GM23338 (cell line): Measurements from ENCODE around the gene ASIC3. TPM values are rescaled to one million over a fixed set of nuclear protein-coding genes. Genes with fewer than 3 reads are reported as not detected.

Experiments used
- ATAC-seq: fragments of 200-7000 bp; cut with Tn5 transposase; 3 replicates; pipeline ENCODE4 v1.9.1; 2020
- DNase-seq: peaks from one replicate; pipeline ENCODE4 v3.0.0-alpha.2; 2015; ENCODE audit warnings: low spot score
- H2AFZ ChIP-seq: fragments of 200-600 bp; sonication (generic); 2 replicates; pipeline ENCODE4 v1.8.0; 2016; ENCODE audit warnings: antibody characterized with exemption, mild to moderate bottlenecking, moderate library complexity
- H3F3A ChIP-seq: fragments of 200-600 bp; sonication (generic); replicated peaks from 2 replicates; pipeline ENCODE4 v1.8.0; 2017; ENCODE audit warnings: antibody characterized with exemption, mixed run types, low read depth
- H3K27ac ChIP-seq: fragments of 200-600 bp; sonication (generic); 2 replicates; pipeline ENCODE4 v1.6.1; 2016; ENCODE audit warnings: low read depth
- H3K27me3 ChIP-seq: fragments of 200-600 bp; sonication (generic); 2 replicates; pipeline ENCODE4 v1.8.0; 2016; ENCODE audit warnings: mild to moderate bottlenecking, mixed run types, moderate library complexity; ENCODE audit not compliant: insufficient read depth
- H3K36me3 ChIP-seq: fragments of 200-600 bp; sonication (generic); 2 replicates; pipeline ENCODE4 v1.8.0; 2016; ENCODE audit warnings: mild to moderate bottlenecking; ENCODE audit not compliant: insufficient read depth
- H3K4me1 ChIP-seq: fragments of 200-600 bp; sonication (generic); 2 replicates; pipeline ENCODE4 v1.8.0; 2016; ENCODE audit warnings: mild to moderate bottlenecking, moderate library complexity; ENCODE audit not compliant: insufficient read depth
- H3K4me2 ChIP-seq: fragments of 200-600 bp; sonication (generic); 2 replicates; pipeline ENCODE4 v1.7.1; 2017; ENCODE audit warnings: mixed run types
- H3K4me3 ChIP-seq: fragments of 200-600 bp; sonication (generic); 2 replicates; pipeline ENCODE4 v1.6.1; 2016; ENCODE audit warnings: mixed run types
- H3K79me2 ChIP-seq: fragments of 200-600 bp; sonication (generic); replicated peaks from 2 replicates; pipeline ENCODE4 v1.8.0; 2017; ENCODE audit warnings: mild to moderate bottlenecking; ENCODE audit not compliant: insufficient read depth
- H3K9me2 ChIP-seq: fragments of 200-600 bp; sonication (generic); 2 replicates; pipeline ENCODE4 v1.8.0; 2017; ENCODE audit not compliant: insufficient read depth
- H4K20me1 ChIP-seq: fragments of 200-600 bp; sonication (generic); replicated peaks from 2 replicates; pipeline ENCODE4 v1.8.0; 2017; ENCODE audit warnings: mild to moderate bottlenecking; ENCODE audit not compliant: insufficient read depth
- H3K27ac Mint-ChIP-seq: 2 replicates; pipeline ENCODE4 v1.8.0; 2020; ENCODE audit warnings: inconsistent platforms, mild to moderate bottlenecking, moderate library complexity, mixed read lengths
- H3K27me3 Mint-ChIP-seq: 3 replicates; pipeline ENCODE4 v1.8.0; 2022; ENCODE audit warnings: low read depth, mild to moderate bottlenecking, moderate library complexity, mixed read lengths, inconsistent platforms; ENCODE audit not compliant: insufficient read depth, poor library complexity
- H3K36me3 Mint-ChIP-seq: 3 replicates; pipeline ENCODE4 v1.8.0; 2021; ENCODE audit warnings: low read depth, mild to moderate bottlenecking, inconsistent platforms, moderate library complexity, mixed read lengths
- H3K4me1 Mint-ChIP-seq: 3 replicates; pipeline ENCODE4 v1.8.0; 2020; ENCODE audit warnings: mild to moderate bottlenecking, inconsistent platforms, mixed read lengths
- H3K4me3 Mint-ChIP-seq: 3 replicates; pipeline ENCODE4 v1.8.0; 2021; ENCODE audit warnings: moderate library complexity, mild to moderate bottlenecking, inconsistent platforms, mixed read lengths
- H3K9me3 Mint-ChIP-seq: 3 replicates; pipeline ENCODE4 v1.8.0; 2020; ENCODE audit warnings: moderate library complexity, mild to moderate bottlenecking, inconsistent platforms, mixed read lengths
- CREB1 ChIP-seq: fragments of 250-450 bp; sonication (Bioruptor Pico); IDR thresholded peaks from 2 replicates; pipeline ENCODE4 v1.5.0; 2020; ENCODE audit warnings: low read depth, mild to moderate bottlenecking, moderate library complexity
- EZH2 ChIP-seq: fragments of 200-600 bp; sonication (generic); IDR thresholded peaks from one replicate; pipeline ENCODE4 v1.8.0; 2017; ENCODE audit warnings: antibody characterized with exemption, mild to moderate bottlenecking, low read depth; ENCODE audit not compliant: unreplicated experiment
- EZH2phosphoT487 ChIP-seq: fragments of 200-600 bp; sonication (generic); IDR thresholded peaks from one replicate; pipeline ENCODE4 v1.8.1; 2018; ENCODE audit warnings: antibody characterized with exemption; ENCODE audit not compliant: unreplicated experiment
- JUNB ChIP-seq: IDR thresholded peaks from one replicate; pipeline ENCODE4 v1.6.1; 2016; ENCODE audit warnings: antibody characterized with exemption; ENCODE audit not compliant: unreplicated experiment
- NANOG ChIP-seq: IDR thresholded peaks from 2 replicates; pipeline ENCODE4 v1.6.1; 2016; ENCODE audit warnings: antibody characterized with exemption, borderline replicate concordance
- POLR2AphosphoS5 ChIP-seq: IDR thresholded peaks from 2 replicates; pipeline ENCODE4 v1.6.1; 2016; ENCODE audit warnings: antibody characterized with exemption, low read depth
- STAT1 ChIP-seq: IDR thresholded peaks from one replicate; pipeline ENCODE4 v1.6.1; 2016; ENCODE audit warnings: antibody characterized with exemption; ENCODE audit not compliant: unreplicated experiment
- ZNF114 ChIP-seq: fragments of 250-450 bp; sonication (Bioruptor Pico); IDR thresholded peaks from 2 replicates; pipeline ENCODE4 v1.5.0; 2020; ENCODE audit warnings: mild to moderate bottlenecking, moderate library complexity
- ZNF331 ChIP-seq: fragments of 250-450 bp; sonication (Bioruptor Pico); IDR thresholded peaks from 2 replicates; pipeline ENCODE4 v1.5.0; 2020; ENCODE audit warnings: low read depth, mild to moderate bottlenecking, moderate library complexity
- polyA plus RNA-seq: library from polyadenylated mRNA; unstranded; fragments of >200 nt; fragmentation: Nextera tagmentation; extraction: Ambion mirVana; gene quantifications from 2 replicates; pipeline ENCODE4 v1.2.1, GENCODE V29; 2016
- total RNA-seq: library from RNA; depleted of rRNA; stranded (reverse); fragments of >200 nt; shearing (Covaris generic); gene quantifications from 2 replicates; pipeline ENCODE4 v1.2.3, GENCODE V29; 2014
- TF ChIP-seq, protein P1 (sequence below), 2 experiments: fragments of 200-600 bp in 1 of 2; sonication (generic) in 1 of 2; conservative IDR thresholded peaks; 2 replicates each; pipeline versions ENCODE4 v1.5.1 to v1.6.1; 2016 to 2017; ENCODE audit warnings: antibody characterized with exemption in 2 of 2, low read depth in 2 of 2, mild to moderate bottlenecking in 2 of 2, moderate library complexity in 1 of 2
- TF ChIP-seq, protein P2 (sequence below): IDR thresholded peaks from one replicate; pipeline ENCODE4 v1.6.1; 2018; ENCODE audit warnings: antibody characterized with exemption; ENCODE audit not compliant: unreplicated experiment
- TF ChIP-seq, protein P3 (sequence below): IDR thresholded peaks from 2 replicates; pipeline ENCODE4 v1.6.1; 2016; ENCODE audit warnings: antibody characterized with exemption

Gene ASIC3
- total and polyA plus RNA-seq, 2 experiments from 2014 or later: 0.87 to 0.90 TPM

DNA sequence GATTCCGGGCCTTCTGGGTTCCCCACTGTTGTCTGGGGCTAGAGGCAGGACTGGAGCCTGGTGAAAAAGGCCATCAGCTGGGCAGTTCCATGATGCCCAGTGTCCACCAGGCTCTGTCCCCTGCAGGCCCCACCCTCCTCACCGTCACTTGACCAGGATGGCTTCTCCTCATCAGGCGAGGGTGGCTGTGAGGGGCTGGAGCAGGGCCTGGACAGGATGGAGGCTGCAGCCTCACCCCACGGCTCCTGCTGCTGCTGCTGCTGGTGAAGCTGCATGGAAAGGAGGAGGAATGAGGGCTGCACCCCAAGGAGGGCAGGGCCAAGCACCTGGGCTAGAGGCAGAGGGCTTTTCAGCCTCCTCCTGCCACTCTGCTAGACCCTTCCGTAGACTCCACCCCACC is 32.4 kb upstream of the ASIC3 start (continued):
- no peak for TF ChIP-seq CREB1 (CRISPR knock-in tag)
- TF ChIP-seq, protein P1, sequence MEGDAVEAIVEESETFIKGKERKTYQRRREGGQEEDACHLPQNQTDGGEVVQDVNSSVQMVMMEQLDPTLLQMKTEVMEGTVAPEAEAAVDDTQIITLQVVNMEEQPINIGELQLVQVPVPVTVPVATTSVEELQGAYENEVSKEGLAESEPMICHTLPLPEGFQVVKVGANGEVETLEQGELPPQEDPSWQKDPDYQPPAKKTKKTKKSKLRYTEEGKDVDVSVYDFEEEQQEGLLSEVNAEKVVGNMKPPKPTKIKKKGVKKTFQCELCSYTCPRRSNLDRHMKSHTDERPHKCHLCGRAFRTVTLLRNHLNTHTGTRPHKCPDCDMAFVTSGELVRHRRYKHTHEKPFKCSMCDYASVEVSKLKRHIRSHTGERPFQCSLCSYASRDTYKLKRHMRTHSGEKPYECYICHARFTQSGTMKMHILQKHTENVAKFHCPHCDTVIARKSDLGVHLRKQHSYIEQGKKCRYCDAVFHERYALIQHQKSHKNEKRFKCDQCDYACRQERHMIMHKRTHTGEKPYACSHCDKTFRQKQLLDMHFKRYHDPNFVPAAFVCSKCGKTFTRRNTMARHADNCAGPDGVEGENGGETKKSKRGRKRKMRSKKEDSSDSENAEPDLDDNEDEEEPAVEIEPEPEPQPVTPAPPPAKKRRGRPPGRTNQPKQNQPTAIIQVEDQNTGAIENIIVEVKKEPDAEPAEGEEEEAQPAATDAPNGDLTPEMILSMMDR (conservative IDR thresholded peaks at IDR 0.05; ENCODE audit: low read depth in 2 of 2): no peak
- TF ChIP-seq EZH2: no peak
- TF ChIP-seq, protein P2, sequence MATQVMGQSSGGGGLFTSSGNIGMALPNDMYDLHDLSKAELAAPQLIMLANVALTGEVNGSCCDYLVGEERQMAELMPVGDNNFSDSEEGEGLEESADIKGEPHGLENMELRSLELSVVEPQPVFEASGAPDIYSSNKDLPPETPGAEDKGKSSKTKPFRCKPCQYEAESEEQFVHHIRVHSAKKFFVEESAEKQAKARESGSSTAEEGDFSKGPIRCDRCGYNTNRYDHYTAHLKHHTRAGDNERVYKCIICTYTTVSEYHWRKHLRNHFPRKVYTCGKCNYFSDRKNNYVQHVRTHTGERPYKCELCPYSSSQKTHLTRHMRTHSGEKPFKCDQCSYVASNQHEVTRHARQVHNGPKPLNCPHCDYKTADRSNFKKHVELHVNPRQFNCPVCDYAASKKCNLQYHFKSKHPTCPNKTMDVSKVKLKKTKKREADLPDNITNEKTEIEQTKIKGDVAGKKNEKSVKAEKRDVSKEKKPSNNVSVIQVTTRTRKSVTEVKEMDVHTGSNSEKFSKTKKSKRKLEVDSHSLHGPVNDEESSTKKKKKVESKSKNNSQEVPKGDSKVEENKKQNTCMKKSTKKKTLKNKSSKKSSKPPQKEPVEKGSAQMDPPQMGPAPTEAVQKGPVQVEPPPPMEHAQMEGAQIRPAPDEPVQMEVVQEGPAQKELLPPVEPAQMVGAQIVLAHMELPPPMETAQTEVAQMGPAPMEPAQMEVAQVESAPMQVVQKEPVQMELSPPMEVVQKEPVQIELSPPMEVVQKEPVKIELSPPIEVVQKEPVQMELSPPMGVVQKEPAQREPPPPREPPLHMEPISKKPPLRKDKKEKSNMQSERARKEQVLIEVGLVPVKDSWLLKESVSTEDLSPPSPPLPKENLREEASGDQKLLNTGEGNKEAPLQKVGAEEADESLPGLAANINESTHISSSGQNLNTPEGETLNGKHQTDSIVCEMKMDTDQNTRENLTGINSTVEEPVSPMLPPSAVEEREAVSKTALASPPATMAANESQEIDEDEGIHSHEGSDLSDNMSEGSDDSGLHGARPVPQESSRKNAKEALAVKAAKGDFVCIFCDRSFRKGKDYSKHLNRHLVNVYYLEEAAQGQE: no peak
- no peak for TF ChIP-seq EZH2phosphoT487
- TF ChIP-seq, protein P3, sequence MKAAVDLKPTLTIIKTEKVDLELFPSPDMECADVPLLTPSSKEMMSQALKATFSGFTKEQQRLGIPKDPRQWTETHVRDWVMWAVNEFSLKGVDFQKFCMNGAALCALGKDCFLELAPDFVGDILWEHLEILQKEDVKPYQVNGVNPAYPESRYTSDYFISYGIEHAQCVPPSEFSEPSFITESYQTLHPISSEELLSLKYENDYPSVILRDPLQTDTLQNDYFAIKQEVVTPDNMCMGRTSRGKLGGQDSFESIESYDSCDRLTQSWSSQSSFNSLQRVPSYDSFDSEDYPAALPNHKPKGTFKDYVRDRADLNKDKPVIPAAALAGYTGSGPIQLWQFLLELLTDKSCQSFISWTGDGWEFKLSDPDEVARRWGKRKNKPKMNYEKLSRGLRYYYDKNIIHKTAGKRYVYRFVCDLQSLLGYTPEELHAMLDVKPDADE: no peak
- no peak for TF ChIP-seq JUNB
- TF ChIP-seq ZNF114: no peak

DNA sequence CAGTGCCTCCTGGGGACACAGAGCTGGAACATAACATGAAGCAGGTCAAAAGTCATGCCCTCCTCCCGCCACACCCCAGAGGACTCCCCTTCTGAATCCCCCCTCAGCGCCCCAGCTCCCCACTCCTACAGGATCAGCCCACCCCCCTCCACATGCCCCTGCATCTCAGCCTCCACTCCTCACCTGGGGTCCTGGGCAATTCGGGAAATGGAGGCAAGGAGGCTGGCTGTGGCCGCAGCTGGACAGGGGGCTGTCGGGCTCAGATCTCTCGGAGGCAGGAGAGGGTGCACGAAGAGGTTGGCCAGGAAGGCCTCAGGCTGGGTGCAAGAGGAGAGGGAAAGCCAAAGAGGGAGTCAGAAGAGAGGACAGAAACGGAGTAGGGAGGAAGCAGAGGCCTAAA is 31.8 kb upstream of the ASIC3 start:
- peaks cover 65% of the 10 kb centered on the region for H3K27me3 Mint-ChIP-seq
- H3K36me3 ChIP-seq: no peaks in the 10 kb centered on the region; the same call in 1 of the 2 replicates
- peaks cover 9% of the 10 kb centered on the region; the same call in 1 of the 2 replicates for H3F3A ChIP-seq
- H3K27ac ChIP-seq: no peak overlapping the region
- ATAC-seq (no peak), DNase-seq (no peak)
- no peak overlapping the region for H3K27ac Mint-ChIP-seq
- H4K20me1 ChIP-seq: no peaks in the 10 kb centered on the region
- peaks cover 11% of the 10 kb centered on the region for H3K36me3 Mint-ChIP-seq
- no peaks in the 10 kb centered on the region for H3K9me2 ChIP-seq
- peaks cover 40% of the 10 kb centered on the region for H3K4me1 Mint-ChIP-seq
- H3K79me2 ChIP-seq: no peaks in the 10 kb centered on the region
- H3K27me3 ChIP-seq: peaks cover 62% of the 10 kb centered on the region
- no peak overlapping the region for H2AFZ ChIP-seq
- H3K4me3 ChIP-seq: no peak overlapping the region
- peaks cover 4% of the 10 kb centered on the region; the same call in 2 of the 3 replicates for H3K9me3 Mint-ChIP-seq
- no peak overlapping the region for H3K4me2 ChIP-seq
- H3K4me1 ChIP-seq: peaks cover 20% of the 10 kb centered on the region
- no peak overlapping the region for H3K4me3 Mint-ChIP-seq
- TF ChIP-seq, protein P3: no peak
- TF ChIP-seq CREB1 (CRISPR knock-in tag): no peak
- no peak for TF ChIP-seq ZNF114
- no peak for TF ChIP-seq JUNB
- no peak for TF ChIP-seq EZH2
- TF ChIP-seq POLR2AphosphoS5: no peak
- no peak for TF ChIP-seq NANOG
- TF ChIP-seq, protein P2: no peak
- no peak for TF ChIP-seq ZNF331 (CRISPR knock-in tag)
- TF ChIP-seq, protein P1 (conservative IDR thresholded peaks at IDR 0.05; ENCODE audit: low read depth in 2 of 2): no peak
- TF ChIP-seq STAT1: no peak
